Activated naive CD4-positive, alpha-beta T cell (primary cell): ENCODE results near the gene SH3RF3.
"Not testable (repeated sequence)": the region's sequence is repeated elsewhere in the genome, so short reads cannot be mapped to it uniquely, and the experiment has no call there.

ENCODE experiments used
- DNase-seq, 4 experiments: peaks; one replicate each; lab custom pipeline; 2025; lab: John Stamatoyannopoulos, UW

Gene SH3RF3

GRCh38 chr2:109118321-109118720, 10.7 kb upstream of the SH3RF3 start:
- no peak for DNase-seq

DNA sequence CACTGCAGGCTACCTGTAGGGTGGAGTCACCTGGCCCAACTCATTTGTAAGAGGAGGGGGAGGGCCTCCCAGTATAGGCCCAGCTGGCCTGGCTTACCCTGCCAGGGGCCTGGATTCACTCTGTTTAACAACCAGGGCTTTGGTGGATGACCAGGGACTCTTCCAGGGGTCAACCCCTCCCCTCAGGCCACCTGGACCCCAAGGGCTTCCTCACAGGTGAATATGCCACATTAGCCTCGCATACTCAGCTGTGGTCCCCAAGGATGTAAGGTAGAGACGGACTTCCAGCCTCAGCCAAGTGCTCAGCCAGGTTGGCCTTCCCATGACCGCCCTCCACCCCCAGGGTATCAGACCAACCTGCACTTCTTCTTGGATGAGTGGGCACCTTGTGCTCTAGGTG, 8.8 kb upstream of the SH3RF3 start:
- no peak for DNase-seq

- DNase-seq: not testable (repeated sequence)
Observed at GRCh38 chr2:109120686-109121085, 8.3 kb upstream of the SH3RF3 start.

GRCh38 chr2:109123586-109124201, 5.3 kb upstream of the SH3RF3 start:
- DNase-seq: no peak

GRCh38 chr2:109124982-109125592, 3.9 kb upstream of the SH3RF3 start:
- no peak for DNase-seq

- DNase-seq: no peak
Observed at GRCh38 chr2:109125593-109126500, 3.2 kb upstream of the SH3RF3 start.

- DNase-seq: no peak
Observed at GRCh38 chr2:109126501-109126860, 2.5 kb upstream of the SH3RF3 start.

DNA sequence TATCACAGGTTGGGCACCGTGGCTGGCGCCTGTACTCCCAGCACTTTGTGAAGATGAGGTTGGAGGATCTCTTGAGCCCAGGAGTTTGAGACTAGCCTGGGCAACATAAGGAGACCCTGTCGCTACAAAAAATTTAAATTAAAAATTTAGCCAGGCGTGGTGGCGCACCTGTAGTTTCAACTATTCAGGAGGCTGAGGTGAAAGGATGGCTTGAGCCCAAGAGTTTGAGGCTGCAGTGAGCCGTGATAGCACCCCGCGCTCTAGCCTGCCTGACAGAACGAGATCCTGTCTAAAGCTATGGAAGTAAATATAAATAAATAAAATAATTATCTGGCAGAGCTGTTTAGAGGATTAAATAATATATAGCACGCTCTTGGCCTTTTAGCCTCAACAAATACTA, 1.4 kb upstream of the SH3RF3 start:
- no peak for DNase-seq

DNA sequence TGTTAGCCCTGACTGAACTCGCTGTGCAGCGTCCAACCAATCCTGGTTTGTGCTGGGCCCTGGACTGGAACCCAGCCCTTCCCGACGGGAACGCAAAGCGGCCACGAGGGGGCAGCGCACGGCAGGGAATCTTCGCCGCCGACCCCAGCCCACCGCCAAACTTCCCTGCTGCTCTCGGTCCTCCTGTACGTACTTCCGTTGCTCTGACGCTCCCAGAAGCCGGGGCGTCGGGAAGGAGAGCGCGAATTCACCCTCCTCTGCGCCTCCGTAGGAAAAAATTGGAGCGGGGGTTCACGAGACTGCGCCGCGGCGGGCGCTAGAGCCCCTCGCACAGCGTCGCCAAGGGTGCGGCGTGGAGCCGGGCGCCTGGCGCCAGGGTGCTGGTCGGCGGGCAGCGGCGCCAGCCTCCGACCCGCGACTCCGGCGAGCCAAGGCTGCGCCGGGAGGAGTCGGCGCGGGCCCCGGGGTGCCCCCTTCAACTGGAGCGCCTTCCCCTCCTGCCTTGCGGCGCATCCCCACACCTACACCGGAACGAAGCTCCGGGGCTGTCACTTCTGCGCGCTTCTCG, 873 bp upstream of the SH3RF3 start:
- DNase-seq: peak; percentile 20 to 60 (median 57)

DNA sequence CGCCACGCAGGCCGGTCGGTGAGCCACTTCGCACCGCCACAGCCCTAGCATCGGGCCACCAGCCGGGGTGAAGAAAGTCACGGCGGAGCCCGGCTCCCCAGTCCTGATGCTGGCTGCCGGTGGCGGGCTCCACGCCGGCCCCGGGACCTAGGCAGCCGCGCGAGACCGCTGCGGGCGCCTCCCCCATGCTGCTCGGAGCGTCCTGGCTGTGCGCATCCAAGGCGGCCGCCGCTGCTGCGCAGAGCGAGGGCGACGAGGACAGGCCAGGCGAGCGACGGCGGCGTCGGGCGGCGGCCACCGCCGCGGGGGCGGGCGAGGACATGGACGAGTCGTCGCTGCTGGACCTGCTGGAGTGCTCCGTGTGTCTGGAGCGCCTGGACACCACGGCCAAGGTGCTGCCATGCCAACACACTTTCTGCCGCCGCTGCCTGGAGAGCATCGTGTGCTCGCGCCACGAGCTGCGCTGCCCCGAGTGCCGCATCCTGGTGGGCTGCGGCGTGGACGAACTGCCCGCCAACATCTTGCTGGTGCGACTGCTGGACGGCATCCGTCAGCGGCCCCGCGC, 433 bp downstream of the SH3RF3 start:
- peak in 1 of 4 experiments; percentile 39 for DNase-seq

- DNase-seq: no peak
Observed at GRCh38 chr2:109129921-109130722, 1.1 kb downstream of the SH3RF3 start.

GRCh38 chr2:109130723-109130995, 1.7 kb downstream of the SH3RF3 start:
- no peak for DNase-seq

- DNase-seq: no peak
Observed at GRCh38 chr2:109131777-109132176, 2.8 kb downstream of the SH3RF3 start.

GRCh38 chr2:109132626-109133025, 3.6 kb downstream of the SH3RF3 start:
- DNase-seq: no peak

DNA sequence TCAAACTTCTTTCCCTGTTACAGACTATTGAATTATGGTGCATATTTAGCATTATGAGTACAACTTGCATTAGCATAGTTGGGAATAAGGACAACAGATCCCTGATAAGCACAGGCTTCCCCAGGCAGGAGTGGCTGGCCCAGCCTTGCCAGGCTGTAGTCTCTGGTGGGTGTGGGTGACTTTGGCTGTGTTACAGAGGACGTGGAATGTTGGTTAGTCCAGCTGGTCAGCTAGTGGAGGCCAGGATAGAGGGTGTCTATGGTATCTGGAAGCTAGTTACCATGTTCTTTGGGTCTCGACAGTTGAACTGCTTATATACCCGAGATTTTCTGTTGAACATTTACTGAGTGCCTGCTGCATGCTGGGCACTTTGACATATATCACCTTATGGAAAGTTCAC, 4.7 kb downstream of the SH3RF3 start:
- DNase-seq: no peak

DNA sequence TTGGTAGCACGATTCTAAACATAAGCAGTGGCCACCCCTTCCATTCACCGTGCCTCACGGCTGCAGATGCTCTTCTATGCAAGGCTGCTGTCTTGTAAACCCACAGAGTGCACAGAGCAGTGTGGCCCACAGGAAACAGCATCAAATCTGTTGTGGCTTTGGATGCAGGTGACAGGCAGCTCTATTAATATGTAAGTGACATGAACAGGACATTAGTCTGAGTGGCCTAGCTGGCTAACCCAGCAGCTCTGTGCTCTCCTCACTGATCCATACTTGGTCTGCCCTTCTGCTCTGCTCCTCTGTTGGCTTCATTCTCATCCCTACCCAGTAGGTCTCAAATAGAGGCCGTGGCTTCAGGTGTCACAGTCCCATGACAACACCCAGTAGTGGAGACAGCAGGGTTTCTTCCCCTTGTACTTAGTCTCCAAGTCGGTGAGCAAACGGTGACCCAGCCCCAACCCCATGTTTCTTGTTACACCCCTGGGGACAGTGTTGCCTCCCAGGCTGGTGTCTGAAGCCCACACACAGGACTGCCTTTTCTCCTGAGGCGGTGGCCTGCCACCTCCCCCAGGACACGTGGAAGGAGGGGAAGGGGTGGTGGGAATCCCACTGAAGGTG, 5.8 kb downstream of the SH3RF3 start:
- no peak for DNase-seq

- DNase-seq: no peak
Observed at GRCh38 chr2:109135359-109136197, 6.6 kb downstream of the SH3RF3 start.

- DNase-seq: no peak
Observed at GRCh38 chr2:109136542-109136941, 7.5 kb downstream of the SH3RF3 start.

- no peak for DNase-seq
Observed at GRCh38 chr2:109137616-109138015, 8.6 kb downstream of the SH3RF3 start.

DNA sequence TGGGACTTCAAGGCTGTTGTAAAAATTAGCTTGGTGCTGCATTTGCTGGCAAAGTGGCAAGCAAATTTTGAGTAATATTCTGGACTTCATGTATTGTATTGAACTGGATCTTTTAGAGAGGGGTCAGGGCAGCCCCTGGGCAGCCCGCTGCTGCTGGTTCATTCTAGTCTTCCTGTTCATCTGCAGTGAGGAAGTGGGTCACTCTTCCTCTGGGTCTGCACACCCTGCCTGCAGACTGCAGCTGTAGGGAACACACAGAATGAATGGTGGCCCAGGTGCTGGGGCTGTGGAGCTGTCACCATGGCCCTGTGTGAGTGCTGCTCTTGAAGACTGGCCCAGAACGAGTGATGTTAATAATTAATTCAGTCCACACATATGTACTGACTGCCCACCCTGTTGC, 9.4 kb downstream of the SH3RF3 start:
- no peak for DNase-seq
